Measurements from ENCODE around the gene DPT. TPM values are rescaled to one million over a fixed set of nuclear protein-coding genes. Genes with fewer than 3 reads are reported as not detected.

DPT gene
- total RNA-seq, 1 experiment from 2014 or later = not detected

- no peak for TF ChIP-seq ETV6 (CRISPR knock-in tag; IDR thresholded peaks at IDR 0.05)
- no peak for TF ChIP-seq GTF2I (CRISPR knock-in tag; conservative IDR thresholded peaks at IDR 0.05)
- no peak for TF ChIP-seq HMGA2 (CRISPR knock-in tag; IDR thresholded peaks at IDR 0.05)
- TF ChIP-seq RORB (CRISPR knock-in tag; IDR thresholded peaks at IDR 0.05) = no peak
- TF ChIP-seq ZBTB21 (CRISPR knock-in tag; IDR thresholded peaks at IDR 0.05; ENCODE audit: borderline replicate concordance) = no peak
- TF ChIP-seq, protein P1, sequence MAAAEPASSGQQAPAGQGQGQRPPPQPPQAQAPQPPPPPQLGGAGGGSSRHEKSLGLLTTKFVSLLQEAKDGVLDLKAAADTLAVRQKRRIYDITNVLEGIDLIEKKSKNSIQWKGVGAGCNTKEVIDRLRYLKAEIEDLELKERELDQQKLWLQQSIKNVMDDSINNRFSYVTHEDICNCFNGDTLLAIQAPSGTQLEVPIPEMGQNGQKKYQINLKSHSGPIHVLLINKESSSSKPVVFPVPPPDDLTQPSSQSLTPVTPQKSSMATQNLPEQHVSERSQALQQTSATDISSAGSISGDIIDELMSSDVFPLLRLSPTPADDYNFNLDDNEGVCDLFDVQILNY (CRISPR knock-in tag; IDR thresholded peaks at IDR 0.05) = no peak
- no peak for TF ChIP-seq SMAD3 (CRISPR knock-in tag; IDR thresholded peaks at IDR 0.05; ENCODE audit: borderline replicate concordance)
- TF ChIP-seq ATF3 (CRISPR knock-in tag; conservative IDR thresholded peaks at IDR 0.05) = no peak
- TF ChIP-seq, protein P2, sequence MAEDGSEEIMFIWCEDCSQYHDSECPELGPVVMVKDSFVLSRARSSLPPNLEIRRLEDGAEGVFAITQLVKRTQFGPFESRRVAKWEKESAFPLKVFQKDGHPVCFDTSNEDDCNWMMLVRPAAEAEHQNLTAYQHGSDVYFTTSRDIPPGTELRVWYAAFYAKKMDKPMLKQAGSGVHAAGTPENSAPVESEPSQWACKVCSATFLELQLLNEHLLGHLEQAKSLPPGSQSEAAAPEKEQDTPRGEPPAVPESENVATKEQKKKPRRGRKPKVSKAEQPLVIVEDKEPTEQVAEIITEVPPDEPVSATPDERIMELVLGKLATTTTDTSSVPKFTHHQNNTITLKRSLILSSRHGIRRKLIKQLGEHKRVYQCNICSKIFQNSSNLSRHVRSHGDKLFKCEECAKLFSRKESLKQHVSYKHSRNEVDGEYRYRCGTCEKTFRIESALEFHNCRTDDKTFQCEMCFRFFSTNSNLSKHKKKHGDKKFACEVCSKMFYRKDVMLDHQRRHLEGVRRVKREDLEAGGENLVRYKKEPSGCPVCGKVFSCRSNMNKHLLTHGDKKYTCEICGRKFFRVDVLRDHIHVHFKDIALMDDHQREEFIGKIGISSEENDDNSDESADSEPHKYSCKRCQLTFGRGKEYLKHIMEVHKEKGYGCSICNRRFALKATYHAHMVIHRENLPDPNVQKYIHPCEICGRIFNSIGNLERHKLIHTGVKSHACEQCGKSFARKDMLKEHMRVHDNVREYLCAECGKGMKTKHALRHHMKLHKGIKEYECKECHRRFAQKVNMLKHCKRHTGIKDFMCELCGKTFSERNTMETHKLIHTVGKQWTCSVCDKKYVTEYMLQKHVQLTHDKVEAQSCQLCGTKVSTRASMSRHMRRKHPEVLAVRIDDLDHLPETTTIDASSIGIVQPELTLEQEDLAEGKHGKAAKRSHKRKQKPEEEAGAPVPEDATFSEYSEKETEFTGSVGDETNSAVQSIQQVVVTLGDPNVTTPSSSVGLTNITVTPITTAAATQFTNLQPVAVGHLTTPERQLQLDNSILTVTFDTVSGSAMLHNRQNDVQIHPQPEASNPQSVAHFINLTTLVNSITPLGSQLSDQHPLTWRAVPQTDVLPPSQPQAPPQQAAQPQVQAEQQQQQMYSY (CRISPR knock-in tag; IDR thresholded peaks at IDR 0.05) = no peak
- no peak for TF ChIP-seq NFE2L1 (CRISPR knock-in tag; IDR thresholded peaks at IDR 0.05)
- no peak for TF ChIP-seq ZNF138 (CRISPR knock-in tag; conservative IDR thresholded peaks at IDR 0.05)
- no peak for TF ChIP-seq NR1H2 (CRISPR knock-in tag; IDR thresholded peaks at IDR 0.05)
- TF ChIP-seq OVOL2 (CRISPR knock-in tag; IDR thresholded peaks at IDR 0.05; ENCODE audit: borderline replicate concordance) = no peak
- TF ChIP-seq ATF1 (CRISPR knock-in tag; IDR thresholded peaks at IDR 0.05) = no peak
- TF ChIP-seq FOXP1 (CRISPR knock-in tag; IDR thresholded peaks at IDR 0.05; ENCODE audit: borderline replicate concordance) = no peak
- Mint-ChIP-seq H3K4me1 (no peaks in the 10 kb centered on the region), H3K4me3 (no peak overlapping the region), H3K36me3 (no peaks in the 10 kb centered on the region), H3K9me3 (no peaks in the 10 kb centered on the region), H3K27me3 (ENCODE audit: low read depth) (no peaks in the 10 kb centered on the region; the same call in 1 of the 2 replicates), H3K27ac (no peak overlapping the region)
- DNase-seq (ENCODE audit: low spot score) (no peak), ATAC-seq (no peak)
- POLR2A ChIA-PET = no interaction called here
- CTCF ChIA-PET = interaction anchor here (1.3 kb wide), 1 partner anchor 116 kb away, joined by 5 read pairs; no protein-coding TSS in a partner anchor
These were observed 9.5 kb downstream of the DPT start for GRCh38 chr1:168719306-168720111.

- no peak overlapping the region for H3K4me3 Mint-ChIP-seq
- no peak for ATAC-seq
- no peaks in the 10 kb centered on the region for H3K9me3 Mint-ChIP-seq
- ChIA-PET POLR2A (no interaction called here), CTCF (interaction anchor here (1.3 kb wide), 1 partner anchor 115 kb away, joined by 5 read pairs; no protein-coding TSS in a partner anchor)
- H3K27ac Mint-ChIP-seq = no peak overlapping the region
- H3K36me3 Mint-ChIP-seq = no peaks in the 10 kb centered on the region
- no peak for DNase-seq (ENCODE audit: low spot score)
- no peaks in the 10 kb centered on the region; the same call in 1 of the 2 replicates for H3K27me3 Mint-ChIP-seq (ENCODE audit: low read depth)
- no peaks in the 10 kb centered on the region for H3K4me1 Mint-ChIP-seq
- TF ChIP-seq CBFB (CRISPR knock-in tag; IDR thresholded peaks at IDR 0.05; ENCODE audit: low read depth) (no peak), ZNF396 (CRISPR knock-in tag; IDR thresholded peaks at IDR 0.05; ENCODE audit: borderline replicate concordance) (no peak), E2F1 (CRISPR knock-in tag; IDR thresholded peaks at IDR 0.05) (no peak), SMAD3 (CRISPR knock-in tag; IDR thresholded peaks at IDR 0.05; ENCODE audit: borderline replicate concordance) (no peak), ZNF317 (CRISPR knock-in tag; IDR thresholded peaks at IDR 0.05; ENCODE audit: borderline replicate concordance, low read depth) (no peak), OVOL2 (CRISPR knock-in tag; IDR thresholded peaks at IDR 0.05; ENCODE audit: borderline replicate concordance) (no peak), RELA (CRISPR knock-in tag; IDR thresholded peaks at IDR 0.05; ENCODE audit: borderline replicate concordance) (no peak), TEAD1 (CRISPR knock-in tag; IDR thresholded peaks at IDR 0.05) (no peak), TEAD4 (CRISPR knock-in tag; IDR thresholded peaks at IDR 0.05) (no peak)
- TF ChIP-seq, protein P3, sequence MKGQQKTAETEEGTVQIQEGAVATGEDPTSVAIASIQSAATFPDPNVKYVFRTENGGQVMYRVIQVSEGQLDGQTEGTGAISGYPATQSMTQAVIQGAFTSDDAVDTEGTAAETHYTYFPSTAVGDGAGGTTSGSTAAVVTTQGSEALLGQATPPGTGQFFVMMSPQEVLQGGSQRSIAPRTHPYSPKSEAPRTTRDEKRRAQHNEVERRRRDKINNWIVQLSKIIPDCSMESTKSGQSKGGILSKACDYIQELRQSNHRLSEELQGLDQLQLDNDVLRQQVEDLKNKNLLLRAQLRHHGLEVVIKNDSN (CRISPR knock-in tag; IDR thresholded peaks at IDR 0.05) = no peak
These were observed 10.8 kb downstream of the DPT start for GRCh38 chr1:168717906-168718891.

All from WTC11 (cell line).